SK-N-SH treated with all-trans-retinoic acid at 6 μM for 48 hours (cell line): Measurements from ENCODE around the gene NDRG2.

Source experiments
- ATAC-seq: fragments of 200-7000 bp; cut with Tn5 transposase; 3 replicates; pipeline ENCODE4 v1.9.1; 2020; ENCODE audit warnings: mild to moderate bottlenecking, moderate library complexity
- ARNTL ChIP-seq: fragments of 450-650 bp; formaldehyde crosslinking; IDR thresholded peaks from 2 replicates; pipeline ENCODE4 v1.5.0; 2020; ENCODE audit warnings: low read depth, mild to moderate bottlenecking, moderate library complexity, borderline replicate concordance
- BACH2 ChIP-seq: fragments of 250-450 bp; sonication (Bioruptor Pico); IDR thresholded peaks from 2 replicates; pipeline ENCODE4 v1.9.0; 2021; ENCODE audit warnings: mild to moderate bottlenecking, borderline replicate concordance
- CREB5 ChIP-seq: fragments of 250-450 bp; sonication (Bioruptor Pico); IDR thresholded peaks from 2 replicates; pipeline ENCODE4 v1.5.1; 2020; ENCODE audit warnings: low read depth, mild to moderate bottlenecking, moderate library complexity
- CSDC2 ChIP-seq: fragments of 250-450 bp; sonication (Bioruptor Pico); IDR thresholded peaks from 2 replicates; pipeline ENCODE4 v1.5.0; 2020; ENCODE audit warnings: mild to moderate bottlenecking, moderate library complexity
- CSRNP3 ChIP-seq: fragments of 250-450 bp; sonication (Bioruptor Pico); IDR thresholded peaks from 2 replicates; pipeline ENCODE4 v1.5.1; 2021; ENCODE audit warnings: mild to moderate bottlenecking, moderate library complexity
- ESRRG ChIP-seq: fragments of 250-450 bp; sonication (Bioruptor Pico); IDR thresholded peaks from 2 replicates; pipeline ENCODE4 v1.6.1; 2021; ENCODE audit warnings: mild to moderate bottlenecking
- ISL1 ChIP-seq: fragments of 250-450 bp; sonication (Bioruptor Pico); IDR thresholded peaks from 2 replicates; pipeline ENCODE4 v2.1.2; 2022; ENCODE audit warnings: mild to moderate bottlenecking, moderate library complexity
- OSR1 ChIP-seq: fragments of 250-450 bp; sonication (Bioruptor Pico); IDR thresholded peaks from 2 replicates; pipeline ENCODE4 v1.8.0; 2022; ENCODE audit warnings: moderate library complexity, mild to moderate bottlenecking, inconsistent platforms
- PATZ1 ChIP-seq: fragments of 250-450 bp; sonication (Bioruptor Pico); IDR thresholded peaks from 2 replicates; pipeline ENCODE4 v1.8.0; 2020; ENCODE audit warnings: mild to moderate bottlenecking, moderate library complexity, borderline replicate concordance
- POU6F1 ChIP-seq: fragments of 250-450 bp; sonication (Bioruptor Pico); IDR thresholded peaks from 2 replicates; pipeline ENCODE4 v1.8.0; 2021; ENCODE audit warnings: low read depth, mild to moderate bottlenecking, moderate library complexity, borderline replicate concordance
- PPARA ChIP-seq: fragments of 250-450 bp; sonication (Bioruptor Pico); IDR thresholded peaks from 2 replicates; pipeline ENCODE4 v1.5.0; 2020; ENCODE audit warnings: mild to moderate bottlenecking, borderline replicate concordance
- RARB ChIP-seq: fragments of 250-450 bp; sonication (Bioruptor Pico); IDR thresholded peaks from 2 replicates; pipeline ENCODE4 v1.8.0; 2021; ENCODE audit warnings: mild to moderate bottlenecking, moderate library complexity
- SNAI2 ChIP-seq: fragments of 250-450 bp; sonication (Bioruptor Pico); IDR thresholded peaks from 2 replicates; pipeline ENCODE4 v1.5.0; 2020; ENCODE audit warnings: mild to moderate bottlenecking, moderate library complexity
- TCF4 ChIP-seq: fragments of 250-450 bp; sonication (Bioruptor Pico); IDR thresholded peaks from 2 replicates; pipeline ENCODE4 v1.8.0; 2021; ENCODE audit warnings: mild to moderate bottlenecking, moderate library complexity, borderline replicate concordance
- TOX ChIP-seq: fragments of 250-450 bp; sonication (Bioruptor Pico); IDR thresholded peaks from 2 replicates; pipeline ENCODE4 v1.8.0; 2021; ENCODE audit warnings: mild to moderate bottlenecking, moderate library complexity, borderline replicate concordance
- TSHZ2 ChIP-seq: fragments of 250-450 bp; sonication (Bioruptor Pico); IDR thresholded peaks from 2 replicates; pipeline ENCODE4 v1.5.0; 2020; ENCODE audit warnings: mild to moderate bottlenecking, moderate library complexity
- ZFP3 ChIP-seq: fragments of 250-450 bp; sonication (Bioruptor Pico); IDR thresholded peaks from 2 replicates; pipeline ENCODE4 v1.5.0; 2020; ENCODE audit warnings: mild to moderate bottlenecking, moderate library complexity
- ZFP30 ChIP-seq: fragments of 450-650 bp; formaldehyde crosslinking; IDR thresholded peaks from 2 replicates; pipeline ENCODE4 v1.5.0; 2022; ENCODE audit warnings: mild to moderate bottlenecking, moderate library complexity
- ZNF565 ChIP-seq: fragments of 450-650 bp; formaldehyde crosslinking; conservative IDR thresholded peaks from 2 replicates; pipeline ENCODE4 v1.5.0; 2020; ENCODE audit warnings: low read depth, mild to moderate bottlenecking, moderate library complexity
- ZNF70 ChIP-seq: fragments of 450-650 bp; formaldehyde crosslinking; IDR thresholded peaks from 2 replicates; pipeline ENCODE4 v1.5.0; 2020; ENCODE audit warnings: mild to moderate bottlenecking, moderate library complexity
- ZNF8 ChIP-seq: fragments of 450-650 bp; formaldehyde crosslinking; IDR thresholded peaks from 2 replicates; pipeline ENCODE4 v1.5.0; 2020; ENCODE audit warnings: mild to moderate bottlenecking, moderate library complexity

The NDRG2 gene

GRCh38 chr14:21022686-21023085 is 2.2 kb downstream of the NDRG2 start:
- ATAC-seq: no peak
- TF ChIP-seq ESRRG (CRISPR knock-in tag) (no peak), TCF4 (CRISPR knock-in tag) (no peak), TOX (no peak), OSR1 (CRISPR knock-in tag) (no peak)

GRCh38 chr14:21020977-21021545 is 3.8 kb downstream of the NDRG2 start:
- no peak for TF ChIP-seq ZFP3 (CRISPR knock-in tag)
- no peak for TF ChIP-seq TSHZ2
- no peak for TF ChIP-seq SNAI2 (CRISPR knock-in tag)
- TF ChIP-seq PATZ1 (CRISPR knock-in tag): no peak
- no peak for TF ChIP-seq TCF4 (CRISPR knock-in tag)
- TF ChIP-seq ISL1 (CRISPR knock-in tag): no peak
- no peak for TF ChIP-seq BACH2 (CRISPR knock-in tag)
- TF ChIP-seq POU6F1 (CRISPR knock-in tag): no peak
- TF ChIP-seq TOX: no peak
- TF ChIP-seq ZNF565: no peak
- ATAC-seq: no peak

GRCh38 chr14:21019366-21019765 is 5.5 kb downstream of the NDRG2 start:
- no peak for TF ChIP-seq ZNF565
- no peak for TF ChIP-seq CSRNP3 (CRISPR knock-in tag)
- no peak for TF ChIP-seq ZFP30 (CRISPR knock-in tag)
- TF ChIP-seq CSDC2 (CRISPR knock-in tag): no peak
- no peak for TF ChIP-seq ISL1 (CRISPR knock-in tag)
- TF ChIP-seq TSHZ2: no peak
- no peak for TF ChIP-seq ESRRG (CRISPR knock-in tag)
- TF ChIP-seq ZNF8 (CRISPR knock-in tag): no peak
- no peak for TF ChIP-seq CREB5 (CRISPR knock-in tag)
- TF ChIP-seq SNAI2 (CRISPR knock-in tag): no peak
- no peak for TF ChIP-seq RARB (CRISPR knock-in tag)
- no peak for TF ChIP-seq PPARA (CRISPR knock-in tag)
- no peak for TF ChIP-seq ARNTL (CRISPR knock-in tag)
- TF ChIP-seq ZNF70 (CRISPR knock-in tag): no peak
- ATAC-seq: no peak
